Peyer's patch (tissue), 4 donors: ENCODE data around the gene CREB3L1.

Source experiments
- POLR2A ChIP-seq, 2 donors: fragments of 450-650 bp; IDR thresholded peaks; one replicate each; pipeline ENCODE4 v1.5.1; 2017; ENCODE audit warnings: antibody characterized with exemption in 2 of 2, mild to moderate bottlenecking in 2 of 2, moderate library complexity in 2 of 2
- TF ChIP-seq, protein P1 (sequence below), 6 experiments: fragments of 450-650 bp in 4 of 6; fragments of 200-600 bp in 2 of 6; sonication (generic) in 1 of 6; IDR thresholded peaks; one replicate each; pipeline ENCODE4 v1.5.1; 2017 to 2019; ENCODE audit warnings: antibody characterized with exemption in 6 of 6, mild to moderate bottlenecking in 3 of 6, moderate library complexity in 1 of 6

DNA sequence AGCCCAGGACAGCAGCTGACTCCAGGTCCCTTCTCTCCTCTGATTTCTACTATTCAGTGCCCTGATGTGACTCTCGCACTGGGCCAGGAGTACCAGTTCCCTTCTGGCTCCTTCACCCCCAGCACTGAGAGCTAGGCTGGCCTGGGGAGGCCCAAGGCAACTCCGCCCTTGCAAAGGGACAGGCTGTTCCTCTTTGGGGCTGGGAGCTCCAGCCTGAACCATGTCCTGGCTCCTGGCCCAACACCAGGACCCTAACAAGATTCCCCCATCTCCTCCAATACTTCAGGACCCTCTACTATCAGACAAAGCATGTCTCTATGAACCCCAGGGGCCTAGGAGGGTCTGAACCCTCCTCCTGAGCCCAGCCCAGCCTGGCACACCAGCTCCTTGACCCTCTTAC lies 12.5 kb downstream of the CREB3L1 start:
- TF ChIP-seq, protein P1, sequence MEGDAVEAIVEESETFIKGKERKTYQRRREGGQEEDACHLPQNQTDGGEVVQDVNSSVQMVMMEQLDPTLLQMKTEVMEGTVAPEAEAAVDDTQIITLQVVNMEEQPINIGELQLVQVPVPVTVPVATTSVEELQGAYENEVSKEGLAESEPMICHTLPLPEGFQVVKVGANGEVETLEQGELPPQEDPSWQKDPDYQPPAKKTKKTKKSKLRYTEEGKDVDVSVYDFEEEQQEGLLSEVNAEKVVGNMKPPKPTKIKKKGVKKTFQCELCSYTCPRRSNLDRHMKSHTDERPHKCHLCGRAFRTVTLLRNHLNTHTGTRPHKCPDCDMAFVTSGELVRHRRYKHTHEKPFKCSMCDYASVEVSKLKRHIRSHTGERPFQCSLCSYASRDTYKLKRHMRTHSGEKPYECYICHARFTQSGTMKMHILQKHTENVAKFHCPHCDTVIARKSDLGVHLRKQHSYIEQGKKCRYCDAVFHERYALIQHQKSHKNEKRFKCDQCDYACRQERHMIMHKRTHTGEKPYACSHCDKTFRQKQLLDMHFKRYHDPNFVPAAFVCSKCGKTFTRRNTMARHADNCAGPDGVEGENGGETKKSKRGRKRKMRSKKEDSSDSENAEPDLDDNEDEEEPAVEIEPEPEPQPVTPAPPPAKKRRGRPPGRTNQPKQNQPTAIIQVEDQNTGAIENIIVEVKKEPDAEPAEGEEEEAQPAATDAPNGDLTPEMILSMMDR (IDR thresholded peaks at IDR 0.05) = no peak
- TF ChIP-seq POLR2A (IDR thresholded peaks at IDR 0.05) = no peak
